Activated T-helper 1 cell treated with Interleukin-2 at 50 U/mL for 16 hours (primary cell): ENCODE results near the gene CCDC85C.

Source experiments
- DNase-seq: peaks from one replicate; pipeline ENCODE4 v3.0.0-alpha.2; 2020; ENCODE audit warnings: low read depth

The CCDC85C gene

GRCh38 chr14:99539491-99539890 is 64.5 kb downstream of the CCDC85C start:
- DNase-seq: no peak

GRCh38 chr14:99538733-99539132 is 65.3 kb downstream of the CCDC85C start:
- DNase-seq: no peak

DNA sequence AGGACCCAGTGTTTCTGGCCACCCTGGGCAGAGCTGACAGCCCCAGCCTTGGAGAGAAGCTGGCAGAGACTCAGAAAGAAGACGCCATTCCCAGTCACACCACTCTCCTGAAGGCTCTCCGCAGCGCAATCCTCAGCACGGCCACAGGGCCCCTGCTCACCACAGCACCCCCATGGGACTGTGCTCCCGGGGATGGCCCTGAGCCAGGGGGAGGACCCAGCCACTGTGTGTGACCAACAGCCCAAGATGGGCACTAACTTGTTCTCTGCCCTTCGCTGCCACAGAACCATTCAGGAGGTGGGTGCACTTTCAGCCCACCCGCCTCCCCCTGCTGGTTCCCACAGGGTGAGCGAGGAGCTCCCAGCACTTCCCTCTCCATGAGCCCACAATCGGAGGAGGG is 65.7 kb downstream of the CCDC85C start:
- DNase-seq: no peak

DNA sequence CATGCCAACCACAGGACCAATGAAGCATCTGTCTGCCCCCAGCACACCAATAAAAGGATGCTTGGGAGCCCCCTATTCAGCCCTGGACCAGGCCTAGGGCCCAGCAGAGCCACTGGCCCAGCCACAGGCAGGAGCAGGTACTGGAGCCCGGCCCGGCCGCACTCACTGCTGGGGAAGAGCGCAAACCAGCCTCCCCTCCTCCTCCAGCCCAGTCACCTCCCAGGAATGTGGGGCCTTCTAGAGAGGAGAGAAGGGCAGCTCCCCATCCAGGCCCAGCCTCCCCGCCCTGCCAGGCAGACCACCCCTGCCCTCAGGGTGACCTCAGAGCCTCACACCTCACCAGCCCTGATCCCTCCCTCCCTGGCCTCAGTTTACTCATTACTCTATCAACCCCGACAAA is 66.6 kb downstream of the CCDC85C start:
- no peak for DNase-seq

DNA sequence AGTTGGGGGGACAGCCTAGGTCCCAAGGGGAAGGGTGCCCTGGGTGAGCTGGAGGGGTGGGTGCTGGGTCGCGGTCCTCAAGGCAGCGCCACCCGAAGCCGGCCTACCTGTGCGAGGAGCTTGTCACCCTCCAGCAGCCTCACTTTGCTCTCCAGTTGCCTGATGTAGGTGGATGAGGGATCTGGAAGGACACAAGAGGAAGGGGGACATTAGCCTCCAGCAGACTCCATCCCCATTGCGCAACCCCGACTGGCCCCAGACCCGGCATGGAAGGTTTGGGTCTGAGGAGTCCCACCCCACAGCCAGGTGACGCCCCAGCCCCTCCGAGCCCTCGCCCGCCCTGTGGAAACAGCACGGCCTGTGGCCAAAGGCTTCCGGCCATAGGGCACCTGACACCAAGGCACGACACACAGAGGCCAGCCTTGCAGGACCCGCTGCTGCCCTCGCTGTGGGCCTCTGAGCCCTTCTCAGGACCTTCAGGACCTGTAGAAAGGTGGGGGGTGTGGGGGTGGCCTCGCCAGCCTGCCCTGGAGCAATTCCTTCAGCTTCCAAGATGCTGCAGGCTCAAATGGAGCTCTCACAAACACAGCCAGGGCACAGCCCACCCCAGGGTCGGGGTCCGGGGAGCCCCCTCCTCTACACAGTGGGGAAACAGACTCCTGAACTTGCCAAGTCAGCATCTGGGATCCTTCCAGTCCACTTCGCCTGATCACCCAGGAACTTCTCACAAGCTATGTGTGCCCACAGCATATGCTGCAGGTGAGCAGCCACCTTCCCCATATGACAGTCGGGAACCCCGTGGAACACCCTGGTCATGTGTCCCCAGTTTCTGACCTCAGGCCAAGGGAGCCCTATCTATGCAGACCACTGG is 67.9 kb downstream of the CCDC85C start:
- no peak for DNase-seq

GRCh38 chr14:99535448-99535847 is 68.6 kb downstream of the CCDC85C start:
- no peak for DNase-seq

DNA sequence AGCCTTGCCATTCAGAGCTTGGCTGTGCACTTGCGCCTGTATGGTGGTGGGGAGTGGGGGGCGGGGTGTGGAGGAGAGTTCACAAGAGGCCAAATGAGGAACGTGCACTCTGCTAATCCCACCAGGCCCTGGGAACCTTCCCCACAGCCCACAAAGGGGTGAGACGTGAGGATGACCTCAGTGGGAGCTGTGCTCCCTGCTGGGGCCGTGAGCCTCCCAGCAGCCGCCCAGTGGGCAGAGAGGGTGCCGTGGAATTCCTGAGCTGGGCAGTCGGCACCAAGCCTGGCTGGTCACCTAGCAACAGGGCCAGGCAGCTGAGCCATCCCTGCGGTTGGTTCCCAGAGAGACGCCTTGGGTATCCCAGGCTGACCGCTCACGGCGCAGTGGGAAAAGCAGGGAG is 69.1 kb downstream of the CCDC85C start:
- DNase-seq: no peak

- no peak for DNase-seq
Observed at GRCh38 chr14:99534333-99534732, 69.7 kb downstream of the CCDC85C start.

DNA sequence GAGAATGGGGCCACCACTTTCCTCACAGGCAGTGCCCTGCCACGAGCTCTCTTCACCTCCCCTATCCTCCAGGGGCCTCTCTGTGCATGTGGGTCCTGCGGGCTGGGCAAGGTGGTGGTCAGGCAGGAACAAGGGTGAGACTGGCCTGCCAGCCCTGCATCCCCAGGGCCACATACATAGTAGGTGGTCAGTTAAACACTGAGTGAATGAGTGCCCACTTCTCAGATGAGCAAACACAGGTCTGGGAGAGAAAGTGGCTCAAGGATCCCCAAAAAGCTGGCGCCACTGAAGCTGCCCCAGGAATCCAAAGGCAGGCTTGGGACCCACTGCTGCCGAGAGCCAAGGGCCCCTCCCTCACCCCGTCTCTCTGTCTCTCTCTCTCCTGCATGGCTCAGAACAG is 71.7 kb downstream of the CCDC85C start:
- DNase-seq: no peak

- no peak for DNase-seq
Observed at GRCh38 chr14:99531251-99532096, 72.5 kb downstream of the CCDC85C start.

- no peak for DNase-seq
Observed at GRCh38 chr14:99530407-99531155, 73.4 kb downstream of the CCDC85C start.

GRCh38 chr14:99529899-99530298 is 74.1 kb downstream of the CCDC85C start:
- no peak for DNase-seq

DNA sequence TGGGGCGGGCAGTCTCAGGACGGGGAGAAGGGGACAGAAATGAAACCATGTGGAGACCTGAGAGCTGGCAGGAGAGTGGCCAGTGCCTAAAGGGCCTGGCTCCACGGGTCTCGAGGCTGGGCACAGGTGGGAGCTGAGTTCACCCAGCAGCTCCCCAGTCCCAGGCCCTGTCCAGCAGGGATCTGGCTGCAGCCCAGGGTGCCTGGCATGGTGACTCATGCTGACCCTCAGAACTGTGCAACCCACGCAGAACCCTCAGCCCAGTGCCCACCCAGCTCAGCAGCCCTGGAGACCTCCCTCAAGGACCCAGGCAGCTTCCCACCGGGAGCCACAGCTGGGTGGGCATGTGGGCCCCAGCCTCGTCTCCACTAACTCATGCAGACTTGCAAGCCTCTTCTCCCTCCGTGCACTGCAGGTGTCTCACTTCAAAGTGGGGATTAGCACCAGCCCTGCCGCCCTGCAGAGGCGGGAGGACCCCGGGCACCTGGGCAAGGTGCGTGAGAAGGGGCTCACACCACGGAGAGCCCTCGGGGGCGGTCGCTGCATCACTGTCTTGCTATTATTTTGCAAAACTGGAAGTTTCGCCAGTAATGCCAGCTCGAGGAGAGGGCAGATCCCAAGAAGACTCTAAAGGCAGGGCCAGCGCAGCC is 76.5 kb downstream of the CCDC85C start:
- no peak for DNase-seq

DNA sequence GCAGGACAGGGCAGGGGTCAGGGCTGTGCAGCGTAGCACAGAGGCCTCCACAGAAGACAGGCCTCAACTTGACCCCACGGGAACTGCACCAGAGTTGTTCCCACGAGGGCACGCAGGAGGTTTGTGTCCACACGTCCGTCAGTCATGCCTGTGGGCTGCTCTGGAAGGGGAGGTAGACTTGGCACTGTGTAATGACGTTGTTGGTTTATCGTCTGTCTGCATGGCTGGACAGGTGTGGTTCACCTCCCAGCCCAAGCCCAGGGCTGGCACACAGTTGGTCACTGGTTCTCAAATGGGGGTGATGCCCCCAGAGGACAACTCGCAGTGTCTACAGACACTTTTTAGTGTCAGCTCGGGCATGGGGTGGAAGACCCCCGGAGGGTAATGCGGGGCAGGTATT is 77.0 kb downstream of the CCDC85C start:
- no peak for DNase-seq

- DNase-seq: no peak
Observed at GRCh38 chr14:99525699-99526080, 78.3 kb downstream of the CCDC85C start.

GRCh38 chr14:99524804-99525698 is 79.0 kb downstream of the CCDC85C start:
- DNase-seq: no peak

GRCh38 chr14:99524091-99524661 is 79.8 kb downstream of the CCDC85C start:
- no peak for DNase-seq

DNA sequence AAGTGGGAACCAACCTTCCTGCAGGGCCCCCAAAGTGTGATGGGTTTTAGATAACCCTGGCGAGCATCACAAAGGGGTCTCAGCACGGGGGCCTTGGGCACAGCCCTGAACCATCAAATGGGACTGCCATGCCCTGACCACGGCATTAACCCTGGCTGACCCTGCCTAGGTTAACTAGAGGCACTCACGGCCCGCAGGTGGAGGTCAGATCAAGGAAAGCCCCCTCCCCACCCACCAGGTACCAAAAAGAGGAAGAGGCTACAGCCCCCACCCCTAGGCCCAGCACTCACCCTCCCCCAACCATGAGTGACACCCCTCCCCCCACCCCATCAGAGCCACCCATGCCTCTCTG is 80.3 kb downstream of the CCDC85C start:
- no peak for DNase-seq

DNA sequence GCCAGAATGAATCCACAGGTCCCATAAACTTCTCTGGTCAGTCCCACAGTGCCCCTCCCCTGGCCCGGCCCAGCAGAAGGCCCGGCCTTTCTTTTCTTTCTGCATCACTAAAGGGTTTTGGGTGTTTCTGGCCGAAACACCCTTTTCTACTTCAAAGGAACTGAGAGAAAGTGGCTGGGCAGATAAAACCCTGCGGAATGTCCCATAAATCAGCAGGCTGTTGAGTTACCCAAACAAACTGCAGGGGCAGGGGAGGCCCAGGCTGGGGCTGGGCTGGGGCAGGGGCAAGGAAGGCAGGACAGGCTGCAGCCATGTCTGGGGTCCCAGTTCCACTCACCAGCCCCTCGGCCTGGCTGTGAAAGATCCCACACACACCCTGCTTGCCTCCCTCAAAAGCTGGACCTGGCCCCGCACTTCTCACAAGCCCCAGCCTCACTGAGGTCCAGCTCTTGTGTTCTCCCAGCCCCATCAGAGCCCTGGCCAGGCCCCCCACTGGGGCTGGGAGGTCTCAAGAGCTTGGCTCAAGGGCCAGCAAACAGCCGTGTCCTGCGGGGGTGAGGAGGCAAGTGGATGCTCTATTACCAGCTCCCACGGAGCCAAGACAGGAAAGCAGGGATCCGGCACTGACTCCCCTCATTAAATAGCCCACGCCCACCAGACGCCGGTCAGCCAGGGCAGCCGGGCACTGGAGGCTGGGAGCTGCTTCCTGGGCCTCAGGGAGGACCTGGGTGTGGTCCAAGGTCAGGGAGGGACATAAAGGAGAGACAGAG is 80.9 kb downstream of the CCDC85C start:
- no peak for DNase-seq

DNA sequence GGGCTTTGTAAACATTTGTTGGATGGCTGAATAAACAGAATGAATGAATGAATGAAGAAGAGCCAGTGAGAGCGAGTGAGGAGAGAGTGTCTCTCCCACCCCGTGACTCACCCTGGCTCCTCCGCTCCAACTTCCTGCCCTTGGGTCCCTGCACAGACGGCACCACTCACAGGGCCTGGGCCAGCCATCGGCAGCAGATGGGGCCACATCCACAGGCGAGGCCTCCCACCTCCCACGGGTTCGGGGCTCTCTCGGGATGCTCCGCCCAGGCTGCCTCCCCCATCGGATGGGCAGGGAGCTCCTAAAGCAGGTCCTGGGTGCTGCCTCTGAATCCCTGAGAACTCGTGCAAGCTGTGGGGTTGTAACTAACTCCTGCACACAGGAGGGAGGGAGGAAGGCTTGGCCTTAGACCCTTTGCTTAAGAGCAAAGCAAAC is 81.5 kb downstream of the CCDC85C start:
- DNase-seq: no peak
